ENCODE results near the gene TAC4. TPM values are rescaled to one million over a fixed set of nuclear protein-coding genes. Genes with fewer than 3 reads are reported as not detected.

Gene TAC4
- total and polyA plus RNA-seq, 2 donors (not counting 1 experiment from before 2014, with no cell fraction given), result not detected

GRCh38 chr17:49789243-49789578 lies 58.7 kb downstream of the TAC4 start:
- ATAC-seq (ENCODE audit: low read depth) (no peak), DNase-seq (no peak)
- peak overlapping the region; percentile 32 to 98 for H3K27ac ChIP-seq (ENCODE audit: low read length in 2 of 2)
- 6% methylated on average over 17 of the region's 17 CpGs for WGBS (ENCODE audit: insufficient coverage)
- CTCF ChIA-PET, result interaction anchor here (0.9 kb wide), 1 partner anchor 218 kb away, joined by 3 read pairs; no protein-coding TSS in a partner anchor
- peaks cover 0 to 26% of the 10 kb centered on the region in 2 experiments for H3K36me3 ChIP-seq (replicated peaks in 1 of 2; ENCODE audit: control extremely low read depth in 1 of 2, control insufficient read depth in 1 of 2, extremely low read depth in 1 of 2, insufficient read depth in 2 of 2, low read length in 1 of 2)
- peak overlapping the region; percentile 98 for H3K4me3 Mint-ChIP-seq
- peak overlapping the region; percentile 85 for H3K4me2 ChIP-seq (replicated peaks; ENCODE audit: low read depth, low read length, poor library complexity, severe bottlenecking)
- peak overlapping the region; percentile 99 for H3K27ac Mint-ChIP-seq
- intact Hi-C loops (cut with micrococcal nuclease), result loop anchor here (2.0 to 5.0 kb wide), 4 partner anchors 42 to 928 kb away; partner anchors contain the start of genes LUC7L3 and UBE2Z
- TF ChIP-seq EZH2 (IDR thresholded peaks at IDR 0.05; ENCODE audit: borderline replicate concordance, insufficient read depth, low read depth, low read length, poor library complexity, severe bottlenecking) (no peak), CTCF (IDR thresholded peaks at IDR 0.05) (no peak)
- peaks cover 50% of the 10 kb centered on the region for H3K4me1 Mint-ChIP-seq
- H3K9me3 ChIP-seq (ENCODE audit: control extremely low read depth in 1 of 3, control insufficient read depth in 2 of 3, insufficient read depth in 1 of 3, low read length in 2 of 3), result no peaks in the 10 kb centered on the region
- H3K27me3 ChIP-seq (replicated peaks in 1 of 4; ENCODE audit: control extremely low read depth in 1 of 4, control insufficient read depth in 3 of 4, insufficient read depth in 4 of 4, low read length in 3 of 4), result no peaks in the 10 kb centered on the region
- H3K4me1 ChIP-seq (ENCODE audit: control insufficient read depth in 2 of 2, insufficient read depth in 2 of 2, low read length in 2 of 2), result peaks cover 18 to 20% of the 10 kb centered on the region in 2 donors
- POLR2A ChIA-PET, result interaction anchor here (1.8 to 3.6 kb wide), 4 partner anchors 25 to 80 kb away, joined by 7 to 23 read pairs (median 18); partner anchors contain the start of genes FAM117A and SLC35B1
- H2AFZ ChIP-seq (ENCODE audit: insufficient read depth, low read depth, low read length, poor library complexity, severe bottlenecking), result no peak overlapping the region
- H3K9ac ChIP-seq (ENCODE audit: low read length), result peak overlapping the region; percentile 53
- peak overlapping the region; percentile 19 to 68 (median 47) for H3K4me3 ChIP-seq (ENCODE audit: control extremely low read depth in 1 of 5, extremely low read depth in 1 of 5, insufficient read depth in 1 of 5, low read depth in 2 of 5, low read length in 4 of 5)
- H4K20me1 ChIP-seq (ENCODE audit: control insufficient read depth, insufficient read depth, low read length, poor library complexity, severe bottlenecking), result peaks cover 50% of the 10 kb centered on the region
- no peaks in the 10 kb centered on the region for H3K9me3 Mint-ChIP-seq (ENCODE audit: insufficient read depth)
- no peaks in the 10 kb centered on the region for H3K27me3 Mint-ChIP-seq
- peaks cover 55% of the 10 kb centered on the region for H3K79me2 ChIP-seq (ENCODE audit: control insufficient read depth, insufficient read depth, low read length)

Data from B cell (primary cell).